Activated B cell treated with CpG ODN at 0.5 μM for 24 hours (primary cell): ENCODE data around the gene CCDC197. TPM values are rescaled to one million over a fixed set of nuclear protein-coding genes. Genes with fewer than 3 reads are reported as not detected.

Experiments
- ATAC-seq: fragments of 200-7000 bp; cut with Tn5 transposase; one replicate; pipeline ENCODE4 v1.10.0; 2021; ENCODE audit warnings: low read depth, mild to moderate bottlenecking, moderate library complexity
- CTCF ChIA-PET: fragments of 350-600 bp; sonication (Branson Sonifier 250); formaldehyde crosslinking; loops from one replicate; lab custom pipeline; 2021; ENCODE audit warnings: antibody characterized with exemption; lab: Charles Lee
- POLR2A ChIA-PET: fragments of 350-600 bp; sonication (Branson Sonifier 250); formaldehyde crosslinking; loops from one replicate; lab custom pipeline; 2021; ENCODE audit warnings: antibody characterized with exemption; lab: Charles Lee
- DNase-seq: peaks from one replicate; pipeline ENCODE4 v3.0.0; 2022
- H3K27ac Mint-ChIP-seq: one replicate; pipeline ENCODE4 v1.8.0; 2020; ENCODE audit warnings: mixed read lengths
- H3K27me3 Mint-ChIP-seq: one replicate; pipeline ENCODE4 v1.8.0; 2021; ENCODE audit warnings: mixed read lengths
- H3K36me3 Mint-ChIP-seq: one replicate; pipeline ENCODE4 v1.8.0; 2021; ENCODE audit warnings: low read depth, mixed read lengths
- H3K4me1 Mint-ChIP-seq: one replicate; pipeline ENCODE4 v1.8.0; 2021; ENCODE audit warnings: mixed read lengths
- H3K4me3 Mint-ChIP-seq: one replicate; pipeline ENCODE4 v1.8.0; 2020; ENCODE audit warnings: mild to moderate bottlenecking, mixed read lengths
- H3K9me3 Mint-ChIP-seq: one replicate; pipeline ENCODE4 v1.8.0; 2020; ENCODE audit warnings: mixed read lengths
- intact Hi-C: fragments of 100-400 bp; cut with micrococcal nuclease; formaldehyde crosslinking; loops from one replicate; pipeline ENCODE4 v1.15.1; 2024
- total RNA-seq: library from RNA; stranded (reverse); gene quantifications from 2 replicates; pipeline ENCODE4 v1.2.3, GENCODE V29; 2022
- TF ChIP-seq, protein P1 (sequence below): fragments of 200-600 bp; IDR thresholded peaks from one replicate; pipeline ENCODE4 v1.8.0; 2022; ENCODE audit warnings: antibody characterized with exemption, mild to moderate bottlenecking

CCDC197 gene
- total RNA-seq, 1 donor from 2014 or later: not detected

DNA sequence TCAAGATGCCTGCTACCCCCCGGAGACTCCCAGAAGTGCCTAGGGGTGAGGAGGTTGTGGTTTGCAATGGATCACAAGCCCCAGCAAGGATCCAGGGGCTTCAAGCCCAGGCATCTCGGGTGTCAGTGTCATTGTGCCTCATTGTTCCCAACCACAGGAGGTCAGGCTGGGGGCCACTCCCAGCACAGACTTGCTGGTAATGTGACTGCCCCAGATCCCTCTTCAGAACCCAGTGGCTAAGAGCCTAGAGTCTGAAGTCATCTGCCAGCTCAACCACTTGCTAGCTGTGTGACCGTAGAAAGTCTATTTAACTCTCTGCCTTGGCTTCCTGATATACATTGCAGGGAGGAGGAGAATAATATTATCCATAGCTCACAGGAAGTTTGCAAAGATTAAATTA lies 13.0 kb upstream of the CCDC197 start:
- TF ChIP-seq, protein P1, sequence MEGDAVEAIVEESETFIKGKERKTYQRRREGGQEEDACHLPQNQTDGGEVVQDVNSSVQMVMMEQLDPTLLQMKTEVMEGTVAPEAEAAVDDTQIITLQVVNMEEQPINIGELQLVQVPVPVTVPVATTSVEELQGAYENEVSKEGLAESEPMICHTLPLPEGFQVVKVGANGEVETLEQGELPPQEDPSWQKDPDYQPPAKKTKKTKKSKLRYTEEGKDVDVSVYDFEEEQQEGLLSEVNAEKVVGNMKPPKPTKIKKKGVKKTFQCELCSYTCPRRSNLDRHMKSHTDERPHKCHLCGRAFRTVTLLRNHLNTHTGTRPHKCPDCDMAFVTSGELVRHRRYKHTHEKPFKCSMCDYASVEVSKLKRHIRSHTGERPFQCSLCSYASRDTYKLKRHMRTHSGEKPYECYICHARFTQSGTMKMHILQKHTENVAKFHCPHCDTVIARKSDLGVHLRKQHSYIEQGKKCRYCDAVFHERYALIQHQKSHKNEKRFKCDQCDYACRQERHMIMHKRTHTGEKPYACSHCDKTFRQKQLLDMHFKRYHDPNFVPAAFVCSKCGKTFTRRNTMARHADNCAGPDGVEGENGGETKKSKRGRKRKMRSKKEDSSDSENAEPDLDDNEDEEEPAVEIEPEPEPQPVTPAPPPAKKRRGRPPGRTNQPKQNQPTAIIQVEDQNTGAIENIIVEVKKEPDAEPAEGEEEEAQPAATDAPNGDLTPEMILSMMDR: no peak
- no peaks in the 10 kb centered on the region for H3K9me3 Mint-ChIP-seq
- H3K27me3 Mint-ChIP-seq: peaks cover 35% of the 10 kb centered on the region
- no peak overlapping the region for H3K4me3 Mint-ChIP-seq
- CTCF ChIA-PET: interaction anchor here (0.9 to 1.3 kb wide), 4 partner anchors 13 to 153 kb away, joined by 3 to 5 read pairs (median 4); no protein-coding TSS in a partner anchor
- H3K27ac Mint-ChIP-seq: no peak overlapping the region
- H3K36me3 Mint-ChIP-seq: no peaks in the 10 kb centered on the region
- H3K4me1 Mint-ChIP-seq: peaks cover 5% of the 10 kb centered on the region
- DNase-seq (no peak), ATAC-seq (no peak)
- intact Hi-C loops: no loop called here
- POLR2A ChIA-PET: no interaction called here

DNA sequence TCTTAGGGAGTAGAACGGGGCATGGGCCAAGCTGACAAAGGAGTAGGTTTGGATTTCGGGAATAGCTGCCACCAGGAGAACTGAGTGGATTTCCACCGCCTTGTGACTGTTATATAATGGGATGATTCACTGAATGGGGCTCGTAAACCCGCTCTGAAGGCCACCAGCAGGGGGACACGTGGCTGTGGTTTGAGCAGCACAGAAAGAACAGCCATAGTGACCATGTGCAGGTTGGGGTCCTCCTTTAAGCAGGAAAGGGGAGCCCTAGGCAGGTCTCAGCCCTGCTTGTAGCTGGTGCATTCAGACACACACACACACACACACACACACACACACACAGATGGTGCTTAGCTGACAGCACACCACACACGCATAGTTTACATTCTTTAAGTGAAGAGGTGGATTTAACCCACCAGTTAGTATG lies 12.1 kb upstream of the CCDC197 start:
- DNase-seq (no peak), ATAC-seq (peak; percentile 47)
- ChIA-PET POLR2A (interaction anchor here (0.7 kb wide), 1 partner anchor 40 kb away, joined by 4 read pairs; no protein-coding TSS in a partner anchor), CTCF (interaction anchor here (0.9 to 1.3 kb wide), 3 partner anchors 14 to 45 kb away, joined by 3 to 4 read pairs (median 4); no protein-coding TSS in a partner anchor)
- H3K4me1 Mint-ChIP-seq: peaks cover 7% of the 10 kb centered on the region
- H3K36me3 Mint-ChIP-seq: no peaks in the 10 kb centered on the region
- peaks cover 38% of the 10 kb centered on the region for H3K27me3 Mint-ChIP-seq
- no peaks in the 10 kb centered on the region for H3K9me3 Mint-ChIP-seq
- TF ChIP-seq, protein P1: no peak
- no peak overlapping the region for H3K4me3 Mint-ChIP-seq
- intact Hi-C loops: no loop called here
- no peak overlapping the region for H3K27ac Mint-ChIP-seq

DNA sequence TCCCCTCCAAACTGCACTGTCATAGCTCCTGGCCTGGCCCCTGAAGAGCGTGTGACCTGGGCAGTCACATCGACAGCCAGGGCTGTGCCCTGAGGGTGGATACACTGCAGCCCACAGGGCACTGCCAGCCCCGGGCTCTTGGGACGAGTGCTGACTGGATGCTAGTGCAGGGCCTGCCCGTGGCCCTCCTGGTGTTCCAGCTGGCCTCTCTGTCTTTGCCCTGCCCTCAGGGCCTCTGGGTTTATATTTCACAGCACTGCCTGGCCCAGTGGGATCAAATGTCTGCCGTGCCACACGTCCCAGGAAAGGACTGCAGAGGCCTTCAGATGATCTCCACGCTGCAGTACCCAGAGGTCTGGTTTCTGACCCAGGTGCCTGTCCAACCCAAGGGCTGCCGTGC lies 10.1 kb upstream of the CCDC197 start:
- no peak overlapping the region for H3K27ac Mint-ChIP-seq
- intact Hi-C loops: no loop called here
- H3K36me3 Mint-ChIP-seq: no peaks in the 10 kb centered on the region
- ChIA-PET CTCF (interaction anchor here (1.5 to 1.7 kb wide), 2 partner anchors 16 to 47 kb away, joined by 5 to 6 read pairs; no protein-coding TSS in a partner anchor), POLR2A (interaction anchor here (0.7 kb wide), 1 partner anchor 66 kb away, joined by 3 read pairs; no protein-coding TSS in a partner anchor)
- H3K4me3 Mint-ChIP-seq: no peak overlapping the region
- H3K9me3 Mint-ChIP-seq: no peaks in the 10 kb centered on the region
- H3K27me3 Mint-ChIP-seq: peaks cover 38% of the 10 kb centered on the region
- peaks cover 7% of the 10 kb centered on the region for H3K4me1 Mint-ChIP-seq
- DNase-seq: no peak
- TF ChIP-seq, protein P1: no peak
- ATAC-seq: no peak

DNA sequence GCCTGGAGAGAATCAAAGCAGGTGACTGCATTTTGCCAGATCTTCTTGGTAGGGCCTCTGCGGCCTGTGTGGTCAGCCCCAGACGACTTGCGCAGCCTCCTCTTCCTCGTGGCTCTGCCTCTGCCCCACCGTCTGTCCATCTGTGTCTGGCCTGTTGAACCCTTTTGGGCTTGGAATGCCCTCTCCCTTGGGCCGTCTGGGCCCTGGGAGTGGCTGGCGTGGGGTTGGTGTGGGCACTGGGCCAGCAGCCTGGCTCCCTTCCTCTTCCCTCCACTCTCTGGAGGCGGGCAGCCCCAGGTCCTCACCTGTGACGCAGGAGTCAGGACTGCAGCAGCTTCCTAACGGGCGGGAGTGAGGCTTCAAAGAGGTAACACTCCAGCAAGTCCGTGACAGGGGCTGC lies 9.7 kb upstream of the CCDC197 start:
- Mint-ChIP-seq H3K27me3 (peaks cover 40% of the 10 kb centered on the region), H3K4me3 (no peak overlapping the region), H3K4me1 (peaks cover 7% of the 10 kb centered on the region), H3K36me3 (no peaks in the 10 kb centered on the region), H3K27ac (no peak overlapping the region), H3K9me3 (no peaks in the 10 kb centered on the region)
- ChIA-PET CTCF (interaction anchor here (1.5 kb wide), 1 partner anchor 48 kb away, joined by 5 read pairs; no protein-coding TSS in a partner anchor), POLR2A (no interaction called here)
- TF ChIP-seq, protein P1: no peak
- intact Hi-C loops: no loop called here
- ATAC-seq (no peak), DNase-seq (no peak)

DNA sequence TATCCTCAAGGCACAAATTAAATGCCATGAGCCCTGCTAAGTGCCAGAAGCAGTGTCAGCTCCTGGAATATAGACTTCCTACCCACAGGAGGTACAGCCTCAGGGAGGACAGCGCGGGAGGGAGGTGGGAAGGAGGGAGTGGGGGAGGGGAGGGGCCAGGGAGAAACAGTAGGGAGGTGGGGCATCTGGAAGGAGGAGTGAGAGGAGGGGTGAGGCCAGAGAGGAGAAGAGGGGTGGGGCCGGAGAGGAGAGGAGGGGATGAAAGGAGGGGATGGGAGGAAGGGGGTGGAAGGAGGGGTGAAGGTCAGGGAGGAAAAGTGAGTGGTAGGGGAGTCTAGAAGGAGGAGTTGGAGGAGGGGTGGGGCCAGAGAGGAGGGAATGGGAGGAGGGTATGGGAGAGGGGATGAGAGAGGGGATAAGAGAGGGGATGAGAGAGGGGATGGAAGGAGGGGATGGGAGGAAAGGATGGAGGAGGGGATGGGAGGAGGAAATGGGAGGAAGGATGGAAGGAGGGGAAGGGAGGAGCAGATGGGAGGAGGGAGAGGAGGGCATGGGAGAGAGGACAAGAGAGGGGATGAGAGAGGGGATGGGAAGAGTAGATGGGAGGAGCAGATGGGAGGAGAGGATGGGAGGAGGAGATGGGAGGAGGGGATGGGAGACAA lies 9.2 kb upstream of the CCDC197 start:
- DNase-seq (no peak), ATAC-seq (no peak)
- TF ChIP-seq, protein P1: no peak
- Mint-ChIP-seq H3K36me3 (no peaks in the 10 kb centered on the region), H3K9me3 (no peaks in the 10 kb centered on the region), H3K4me3 (no peak overlapping the region), H3K27ac (no peak overlapping the region), H3K4me1 (peaks cover 7% of the 10 kb centered on the region), H3K27me3 (peaks cover 39% of the 10 kb centered on the region)
- intact Hi-C loops: no loop called here
- CTCF ChIA-PET: no interaction called here
- POLR2A ChIA-PET: no interaction called here
